CMK (cell line): ENCODE data around the gene SPRY4.
"Not testable (repeated sequence)": the region's sequence is repeated elsewhere in the genome, so short reads cannot be mapped to it uniquely, and the experiment has no call there.

Source experiments
- DNase-seq: peaks from one replicate; pipeline ENCODE4 v3.0.0-alpha.2; 2010; ENCODE audit warnings: low read depth

Gene SPRY4

DNA sequence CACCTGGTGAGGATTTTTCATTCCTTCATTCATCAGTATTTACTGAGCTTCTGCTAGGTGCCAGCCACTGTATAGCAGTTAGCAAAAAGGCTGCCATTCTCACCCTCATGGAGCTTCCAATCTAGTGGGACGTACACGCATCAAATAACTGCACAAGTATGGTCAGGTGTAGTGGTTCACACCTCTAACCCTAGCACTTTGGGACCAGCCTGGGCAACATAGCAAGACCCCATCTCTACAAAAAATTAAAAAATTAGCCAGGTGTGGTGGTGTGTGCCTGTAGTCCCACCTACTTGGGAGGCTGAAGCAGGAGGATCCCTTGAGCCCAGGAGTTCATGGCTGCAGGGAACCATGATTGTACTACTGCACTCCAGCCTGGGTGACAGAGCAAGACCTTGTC is 8.9 kb upstream of the SPRY4 start:
- not testable (repeated sequence) for DNase-seq

DNA sequence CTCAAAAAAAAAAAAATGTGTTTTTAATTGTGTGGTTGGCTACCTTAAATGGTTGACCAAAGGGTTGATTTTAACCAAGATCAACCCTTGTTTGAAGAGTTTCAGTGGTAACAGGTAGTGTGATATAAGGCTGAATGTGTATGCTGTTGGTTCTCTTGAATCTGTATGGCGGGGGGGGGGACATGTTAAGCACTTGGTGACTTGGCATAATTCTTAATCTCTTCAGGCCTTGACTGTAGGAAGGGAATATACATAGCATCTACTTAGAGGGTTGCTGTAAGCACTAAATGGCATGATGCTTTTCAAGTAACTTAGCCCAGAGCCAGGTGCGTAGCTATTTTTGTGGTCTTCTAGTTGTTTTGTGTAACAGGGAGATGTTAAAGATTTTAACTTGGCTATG is 5.6 kb upstream of the SPRY4 start:
- no peak for DNase-seq

DNA sequence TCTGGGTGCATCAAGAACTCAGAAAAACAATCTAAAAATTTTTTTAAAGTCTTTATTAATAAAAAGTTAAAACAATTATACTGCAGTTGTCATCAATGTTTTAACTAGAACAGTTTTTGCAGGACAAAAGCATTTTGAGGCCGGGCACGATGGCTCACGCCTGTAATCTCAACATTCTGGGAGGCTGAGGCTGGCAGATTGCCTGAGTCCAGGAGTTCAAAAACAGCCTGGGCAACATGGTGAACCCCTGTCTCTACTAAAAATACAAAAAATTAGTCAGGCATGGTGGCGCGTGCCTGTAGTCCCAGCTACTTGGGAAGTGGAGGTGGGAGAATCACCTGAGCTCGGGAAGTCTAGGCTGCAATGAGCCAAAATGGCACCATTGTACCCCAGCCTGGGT is 5.2 kb upstream of the SPRY4 start:
- DNase-seq: no peak

DNA sequence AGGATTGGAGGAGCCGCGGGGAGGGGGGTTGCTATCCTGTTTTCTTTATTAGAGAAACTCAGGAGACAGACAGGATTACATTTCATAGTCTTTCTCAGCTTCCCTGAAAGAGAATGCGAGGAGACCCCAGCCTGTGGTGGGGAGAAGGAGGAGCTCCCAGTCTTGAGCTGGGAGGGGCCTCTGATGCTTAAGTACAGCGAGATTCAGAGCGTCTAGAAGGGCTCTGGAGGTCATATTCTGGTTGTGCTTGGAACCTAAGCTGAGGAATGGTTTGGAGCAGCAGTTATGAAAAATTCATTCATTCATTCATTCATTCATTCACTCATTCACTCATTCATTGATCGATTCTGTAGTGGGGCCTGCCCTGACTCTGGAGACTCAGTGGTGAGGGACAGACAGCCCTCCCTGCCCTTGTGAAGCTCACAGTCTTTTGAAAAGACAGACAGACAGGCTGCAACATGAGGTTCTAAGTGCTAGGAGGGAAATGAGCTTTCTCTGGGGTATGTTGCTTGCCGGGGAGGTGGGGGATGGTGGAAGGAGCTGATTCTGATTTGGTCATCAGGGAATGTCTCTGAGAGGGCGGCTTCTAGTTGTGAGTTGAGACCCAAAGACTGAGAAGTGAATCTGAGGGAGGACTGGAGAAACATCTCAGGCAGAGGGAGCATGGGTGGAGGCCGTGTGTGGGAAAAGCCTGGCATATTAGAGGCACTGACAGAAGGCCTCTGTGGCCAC is 2.5 kb upstream of the SPRY4 start:
- DNase-seq: no peak

DNA sequence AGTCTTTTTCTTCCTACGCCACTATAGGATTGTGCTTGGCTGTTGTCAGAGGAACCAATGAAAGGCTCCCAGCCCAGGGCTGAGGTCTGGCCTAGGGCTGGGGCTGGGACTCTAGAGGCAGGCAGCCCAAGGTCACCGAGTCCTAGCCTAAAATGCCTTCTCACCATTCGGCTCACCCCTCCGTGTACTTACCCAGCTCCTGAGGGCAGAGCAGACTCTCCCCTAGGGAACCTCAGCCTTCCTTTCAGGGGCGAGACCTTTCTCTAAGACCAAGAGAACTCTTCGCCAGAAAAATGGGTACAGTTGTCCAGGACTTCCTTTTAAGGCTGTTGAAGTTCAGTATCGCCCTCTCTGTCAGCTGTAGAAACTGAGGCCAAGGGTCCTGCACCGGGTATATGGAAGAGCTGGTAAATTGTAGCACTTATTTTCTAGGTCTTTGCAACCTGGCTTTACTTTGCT is 1.7 kb upstream of the SPRY4 start:
- DNase-seq: no peak

DNA sequence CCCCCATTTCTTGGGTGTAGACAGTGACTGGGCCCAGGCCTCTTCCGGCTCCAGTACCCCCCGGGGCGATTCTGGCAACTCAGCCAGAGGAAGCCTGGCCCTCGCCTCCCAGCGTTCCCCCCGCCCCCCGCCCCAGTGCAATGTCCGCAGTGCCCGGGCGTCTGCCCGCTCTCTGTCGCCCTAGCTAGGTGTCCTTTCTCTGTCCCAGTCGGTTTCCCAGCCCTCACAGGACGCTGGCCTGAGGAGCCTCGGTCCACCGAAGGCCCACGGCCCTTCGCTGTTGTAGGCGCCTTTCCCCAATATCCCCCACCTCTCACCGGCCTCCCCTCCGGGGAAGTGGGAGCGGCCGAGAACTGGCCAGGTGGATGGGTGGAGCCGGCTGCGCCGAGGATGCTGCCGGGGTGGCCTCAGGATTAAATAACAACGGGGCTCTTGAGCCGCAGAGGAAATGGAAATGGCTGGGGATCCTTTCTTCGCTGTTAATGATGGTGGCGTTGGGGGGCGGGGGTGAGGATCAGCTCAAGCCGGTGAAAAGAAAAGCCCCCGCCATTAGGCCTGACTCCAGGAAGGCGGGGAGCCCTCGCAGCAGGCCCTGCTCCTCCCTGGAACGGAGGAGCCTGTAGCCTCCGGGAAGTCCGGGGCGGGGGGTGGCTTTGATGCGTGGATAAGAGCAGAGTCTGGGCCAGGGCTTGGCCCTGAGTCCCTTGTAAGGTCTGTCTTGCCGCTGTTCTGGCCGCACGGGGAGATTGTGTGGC is 1.1 kb upstream of the SPRY4 start:
- DNase-seq: no peak

DNA sequence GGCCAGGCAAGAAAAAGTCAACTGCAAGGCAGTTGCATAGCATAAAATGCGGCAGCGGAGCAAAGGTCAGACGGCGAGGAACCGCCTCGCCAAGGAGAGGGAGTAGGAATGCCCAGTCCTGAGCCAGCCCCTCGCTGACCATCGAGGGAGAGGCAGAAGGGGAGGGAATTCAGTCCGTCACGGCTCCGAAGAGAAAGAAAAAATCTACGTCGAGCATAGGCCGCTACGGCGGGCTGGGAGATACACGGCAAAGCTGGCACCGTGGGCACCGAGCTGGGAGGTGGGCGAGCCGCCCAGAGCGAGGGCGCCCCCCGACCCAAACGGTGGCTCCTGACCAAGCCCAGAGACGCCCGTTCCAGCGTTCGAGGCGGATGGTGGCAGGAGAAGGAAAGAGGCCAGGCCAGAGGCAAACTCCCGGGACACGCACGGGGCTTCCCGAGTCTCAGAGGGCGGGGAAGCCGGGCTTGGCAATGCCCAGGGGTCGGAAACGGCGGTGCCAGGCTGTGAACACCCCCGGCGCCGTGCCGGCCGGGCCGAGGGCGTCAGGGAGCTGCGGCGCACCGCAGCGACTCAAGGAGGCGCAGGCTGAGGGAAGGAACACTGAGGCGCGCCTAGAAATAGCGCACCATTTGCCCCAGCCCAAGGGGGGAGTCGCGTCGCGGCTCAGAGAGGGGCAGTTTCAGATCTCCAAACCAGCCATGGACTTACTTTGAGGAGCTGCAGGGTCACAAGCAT is 518 bp downstream of the SPRY4 start:
- no peak for DNase-seq

DNA sequence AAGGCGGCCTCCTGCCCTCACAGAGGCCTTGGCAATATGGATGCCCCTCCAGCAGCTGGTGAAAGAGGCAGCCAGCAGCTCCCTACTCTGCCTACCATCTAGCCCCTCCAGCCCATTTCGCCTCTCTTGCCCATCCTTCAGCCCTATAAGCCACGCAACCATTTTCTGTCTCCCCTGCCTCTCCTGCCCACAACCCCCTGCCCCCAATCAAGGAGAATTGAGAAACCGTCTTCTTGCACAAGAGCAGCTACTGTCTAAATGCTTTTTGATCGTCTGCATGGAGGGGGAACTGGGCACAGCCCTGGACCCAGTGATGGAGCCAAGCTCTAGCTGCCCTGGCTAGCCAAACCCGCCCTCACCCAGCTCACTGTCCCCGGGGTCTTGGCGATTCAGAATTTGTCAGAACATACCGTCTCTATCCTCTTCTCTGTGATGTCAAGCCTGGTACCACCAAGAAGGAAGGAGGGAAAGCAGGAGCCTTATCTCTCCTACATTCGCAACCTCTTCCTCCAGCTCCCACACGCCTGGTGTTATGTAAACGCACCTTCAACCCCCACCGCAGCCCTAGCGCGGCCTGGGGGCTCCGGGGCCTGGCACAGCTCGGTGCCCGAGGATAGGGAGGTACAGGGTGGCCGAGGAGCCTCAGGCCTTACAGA is 1.2 kb downstream of the SPRY4 start:
- DNase-seq: no peak

DNA sequence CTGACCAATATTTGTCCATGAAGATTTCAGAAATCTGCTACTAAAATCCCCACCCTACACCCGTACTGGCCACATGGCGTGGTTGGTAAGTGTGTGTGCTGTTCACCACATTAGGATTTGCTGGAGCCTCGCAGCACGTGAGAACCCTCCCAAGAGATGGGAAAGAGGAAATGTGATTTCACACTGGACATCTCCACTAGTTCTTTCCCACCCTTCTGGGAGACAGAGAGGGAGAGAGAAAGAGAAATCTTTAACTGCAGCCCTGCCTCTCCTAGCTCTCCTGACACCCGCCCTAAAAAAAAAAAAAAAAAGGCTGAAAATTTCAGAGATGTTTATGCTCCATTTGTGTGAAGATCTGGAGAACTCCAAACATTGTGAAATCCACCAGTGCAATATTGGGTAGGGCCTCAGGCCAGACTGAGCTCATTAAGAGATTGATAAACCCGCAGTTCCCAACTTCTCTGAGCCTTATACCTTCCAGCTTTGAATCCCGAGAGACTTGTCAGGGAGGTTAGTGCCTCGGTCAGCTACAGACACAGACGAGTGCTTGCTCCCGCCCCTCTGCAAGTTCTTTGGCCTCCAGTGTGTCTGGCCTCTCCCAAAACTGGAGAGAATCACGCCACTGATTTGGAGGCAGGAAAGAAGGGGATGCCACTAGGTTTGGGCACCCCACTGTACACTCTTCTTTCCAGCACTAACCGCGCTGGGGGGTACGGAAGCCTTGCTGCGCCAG is 1.9 kb downstream of the SPRY4 start:
- no peak for DNase-seq

DNA sequence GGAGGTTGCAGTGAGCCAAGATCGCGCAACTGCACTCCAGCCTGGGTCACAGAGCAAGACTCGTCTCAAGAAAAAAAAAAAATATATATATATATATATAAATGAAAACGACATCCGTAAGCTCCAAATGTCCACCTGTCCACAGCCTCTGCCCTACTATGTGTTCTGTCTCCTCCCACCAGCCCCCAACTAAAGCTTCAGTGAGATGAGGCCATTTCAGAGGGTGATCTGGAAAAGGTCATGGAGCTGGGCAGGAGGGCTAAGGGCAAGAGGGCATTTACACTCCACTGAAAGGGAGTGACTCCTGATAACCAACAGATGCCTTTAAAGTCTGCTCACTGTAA is 2.4 kb downstream of the SPRY4 start:
- no peak for DNase-seq

DNA sequence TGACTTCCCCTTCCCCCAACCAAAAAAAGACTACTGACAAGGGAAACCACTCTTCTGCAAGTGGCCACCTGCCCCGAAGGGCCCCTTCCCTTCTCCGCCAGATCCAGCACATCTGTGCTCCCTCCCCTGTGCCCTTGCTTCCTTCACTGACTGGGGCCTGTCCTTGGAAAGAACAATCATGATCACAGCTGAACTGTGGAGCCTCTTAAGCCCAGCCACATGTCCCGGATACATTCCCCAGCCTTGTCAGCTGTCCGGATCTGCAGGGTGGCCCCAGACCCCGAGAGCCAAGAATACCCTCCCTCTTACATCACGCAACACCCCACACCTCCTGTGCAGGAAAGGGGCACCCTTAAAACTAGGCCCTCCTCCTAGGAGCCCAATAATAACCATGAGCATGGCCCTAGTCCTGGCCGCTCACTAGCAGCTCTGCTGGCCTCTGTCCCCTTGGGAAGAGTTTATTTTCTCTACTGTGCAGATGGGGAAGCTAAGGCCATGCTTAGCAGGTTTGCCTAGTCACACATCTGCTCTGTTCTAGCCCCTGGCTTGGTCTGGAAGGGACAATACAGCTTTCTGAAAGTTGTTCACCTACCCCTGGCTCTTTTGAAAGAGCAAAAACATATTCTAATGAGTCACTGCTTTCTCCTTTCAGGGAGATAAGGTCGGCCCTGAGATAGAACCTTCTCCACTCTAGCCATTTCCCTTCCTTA is 3.8 kb downstream of the SPRY4 start:
- DNase-seq: no peak

DNA sequence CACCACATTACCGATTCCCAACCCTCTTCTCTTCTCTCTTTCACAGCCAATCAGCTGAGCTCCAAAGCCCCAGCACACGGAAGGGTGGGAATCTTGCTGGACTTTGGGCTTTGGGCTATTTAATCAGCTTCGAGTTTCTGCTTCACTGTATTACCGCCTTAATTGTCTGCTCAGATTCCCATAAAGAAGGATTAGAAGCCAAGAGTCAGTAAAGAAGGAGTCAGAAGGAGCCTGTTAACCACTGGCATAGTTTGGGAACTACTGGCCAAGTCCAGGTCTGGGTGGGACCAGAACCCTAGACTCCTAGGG is 4.4 kb downstream of the SPRY4 start:
- DNase-seq: no peak

DNA sequence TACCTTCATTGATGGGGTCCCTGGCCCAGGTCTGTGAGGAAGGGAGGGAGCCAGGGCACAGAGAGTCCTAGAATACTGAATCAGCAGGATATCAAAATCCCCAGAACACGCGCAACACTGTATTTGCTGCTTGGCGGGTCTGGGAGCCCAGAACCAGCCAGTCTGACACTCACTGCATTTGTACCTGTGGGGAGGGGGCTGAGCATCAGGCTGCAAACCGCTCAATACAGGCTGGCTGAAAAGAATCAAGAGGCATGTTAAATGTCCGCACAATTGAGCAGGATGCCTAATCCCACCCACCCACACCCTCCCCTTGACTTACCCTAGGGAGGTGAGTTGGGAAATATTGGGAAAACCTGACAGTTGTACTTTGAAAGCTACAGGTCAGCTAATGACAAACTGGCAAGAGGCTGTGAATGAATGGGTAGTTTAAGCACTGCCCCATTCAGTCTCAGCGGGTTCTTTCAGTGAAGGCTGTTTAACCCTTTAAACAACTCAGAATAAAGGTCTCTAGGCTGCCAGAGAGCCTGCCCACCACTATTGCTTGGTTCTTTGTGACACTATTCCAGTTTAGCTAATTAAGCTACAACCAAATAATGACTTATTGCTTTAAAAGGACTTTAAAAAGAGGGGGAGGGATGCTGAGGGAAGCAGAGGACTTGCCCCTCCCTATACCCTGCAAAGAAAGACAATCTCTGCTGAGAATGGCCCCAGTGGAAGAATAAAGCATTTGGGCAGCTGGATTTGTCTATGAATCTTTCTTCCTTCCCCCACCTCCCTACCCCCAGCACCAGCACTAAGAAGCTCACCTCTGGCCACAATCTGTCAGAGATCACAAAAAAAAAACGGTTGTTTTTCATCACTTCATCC is 5.0 kb downstream of the SPRY4 start:
- DNase-seq: no peak

DNA sequence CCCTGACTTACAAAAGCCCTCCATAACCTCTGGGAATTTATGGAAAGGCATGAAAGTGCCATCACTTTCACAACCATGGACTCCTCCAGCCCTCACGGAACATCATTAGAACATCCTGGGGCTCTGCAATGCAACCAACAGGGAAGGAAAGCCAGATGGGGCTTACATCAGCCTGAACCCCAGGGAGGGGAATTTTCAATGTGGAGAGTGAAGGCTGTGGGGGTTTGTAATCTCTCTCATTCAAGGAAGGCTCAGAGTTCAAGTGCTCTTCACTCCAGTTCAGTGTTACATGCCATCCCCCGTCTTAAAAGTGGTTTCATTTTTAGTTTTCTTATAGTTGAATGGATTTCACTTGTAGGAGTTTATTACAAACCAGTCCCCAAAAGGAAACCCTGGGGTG is 5.7 kb downstream of the SPRY4 start:
- DNase-seq: no peak

DNA sequence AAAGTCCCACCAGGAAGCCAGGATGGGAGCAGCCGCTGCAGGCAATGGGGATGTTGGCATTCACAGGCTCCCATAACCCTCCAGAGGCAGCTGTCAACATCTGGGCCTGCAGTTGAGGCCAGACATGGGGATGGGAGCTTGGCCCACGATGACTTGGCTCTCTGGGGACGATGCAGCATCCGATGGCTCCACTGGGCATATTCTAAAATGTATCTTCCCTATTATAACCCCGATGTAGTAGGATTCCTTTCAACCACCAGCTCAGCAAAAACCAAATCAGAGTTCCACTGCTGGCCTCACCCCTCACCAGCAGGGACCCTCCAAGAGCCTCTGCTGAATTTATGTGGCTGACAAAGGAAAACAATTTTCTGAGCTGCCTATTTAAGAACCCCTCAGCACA is 7.1 kb downstream of the SPRY4 start:
- no peak for DNase-seq

DNA sequence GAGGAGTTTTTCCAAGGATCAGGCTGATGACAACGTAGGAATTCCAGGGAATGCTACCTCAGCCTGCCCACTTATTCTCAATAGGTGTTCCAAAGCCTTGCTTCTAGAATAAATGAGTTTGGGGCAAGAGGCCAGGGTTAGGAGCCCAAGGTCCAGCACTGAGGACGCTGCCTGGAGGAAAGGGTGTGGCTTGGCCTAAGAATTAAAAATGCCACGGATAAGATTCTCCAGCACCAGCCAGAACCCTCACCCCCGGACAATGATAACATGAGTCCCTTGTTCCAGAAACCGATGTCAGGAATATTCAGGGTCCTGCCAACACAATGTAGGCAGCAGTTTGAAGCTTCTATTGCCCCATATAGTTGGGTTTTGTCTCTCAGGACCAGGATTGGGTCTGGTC is 7.6 kb downstream of the SPRY4 start:
- DNase-seq: no peak

DNA sequence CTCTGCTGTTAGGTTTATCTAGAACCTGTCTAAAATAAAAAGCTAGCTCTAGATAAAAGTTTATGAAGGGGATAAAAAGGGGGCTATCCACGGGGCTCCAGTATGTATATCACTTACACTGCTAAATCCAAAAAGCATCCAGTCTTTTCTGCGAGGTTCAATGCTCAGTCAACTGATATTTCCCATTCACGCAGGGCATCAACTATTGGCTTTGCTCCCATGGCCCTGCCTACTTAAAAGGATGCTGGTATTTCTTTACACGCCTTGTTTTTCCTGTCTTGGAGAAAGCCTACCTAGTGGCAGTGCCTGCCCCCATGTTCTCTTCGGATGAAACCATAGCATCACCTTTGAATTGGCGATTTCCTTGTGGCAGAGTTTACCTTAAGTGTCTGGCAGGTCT is 8.1 kb downstream of the SPRY4 start:
- no peak for DNase-seq

DNA sequence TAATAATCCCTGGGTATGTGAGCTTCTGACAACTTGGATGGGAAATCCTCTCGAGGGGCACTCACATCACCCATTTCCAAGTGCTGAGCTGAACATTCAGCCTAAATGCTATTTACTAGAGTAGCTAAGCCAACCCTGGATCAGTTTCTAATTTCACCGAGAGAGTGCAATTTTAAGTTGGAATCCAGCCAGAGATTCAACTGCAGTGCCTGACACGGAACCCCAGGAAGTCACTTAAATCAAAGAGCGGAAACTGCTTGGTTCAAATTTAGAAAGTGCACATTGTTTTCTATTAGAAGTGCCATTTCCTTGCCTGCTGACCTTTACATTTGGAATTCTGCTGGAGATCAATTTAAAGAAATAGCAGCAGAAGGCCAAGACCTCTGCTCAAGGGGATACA is 8.8 kb downstream of the SPRY4 start:
- no peak for DNase-seq

DNA sequence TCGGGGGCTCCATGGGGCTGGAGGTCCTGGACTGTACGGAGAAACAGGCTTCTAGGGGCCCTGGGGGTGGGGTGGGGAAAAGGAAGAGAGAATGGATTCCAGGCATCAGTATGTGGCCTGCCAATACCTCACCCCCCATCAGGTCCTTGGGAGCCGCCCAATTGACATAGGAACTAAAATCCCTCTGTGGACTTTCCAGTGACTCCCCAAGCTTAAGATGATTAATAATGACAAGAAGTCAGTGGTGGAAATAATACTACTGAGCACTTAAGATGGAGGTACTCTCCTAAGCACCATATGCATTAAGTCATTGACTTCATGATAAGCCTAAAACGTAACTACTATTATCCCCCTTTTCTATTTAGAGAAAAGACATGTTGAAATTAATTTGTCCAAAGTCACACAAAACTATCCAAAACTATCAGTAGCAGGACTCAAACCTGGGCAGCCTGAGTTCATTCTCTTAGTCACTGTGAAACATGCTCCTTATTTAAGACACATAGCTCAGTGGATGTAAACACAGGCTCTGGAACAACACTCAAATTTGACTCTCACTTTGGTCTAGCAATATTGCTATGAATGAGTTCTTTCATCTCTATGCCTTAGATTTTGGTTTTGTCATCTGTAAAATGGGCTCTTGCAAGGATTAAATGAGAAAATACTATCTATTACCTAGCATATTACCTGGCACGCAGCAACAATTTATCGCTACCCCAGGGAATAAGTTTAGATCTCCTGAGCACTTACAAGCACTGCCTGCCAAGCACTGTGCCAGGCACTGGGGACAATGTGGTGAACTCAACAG is 9.5 kb downstream of the SPRY4 start:
- DNase-seq: no peak

DNA sequence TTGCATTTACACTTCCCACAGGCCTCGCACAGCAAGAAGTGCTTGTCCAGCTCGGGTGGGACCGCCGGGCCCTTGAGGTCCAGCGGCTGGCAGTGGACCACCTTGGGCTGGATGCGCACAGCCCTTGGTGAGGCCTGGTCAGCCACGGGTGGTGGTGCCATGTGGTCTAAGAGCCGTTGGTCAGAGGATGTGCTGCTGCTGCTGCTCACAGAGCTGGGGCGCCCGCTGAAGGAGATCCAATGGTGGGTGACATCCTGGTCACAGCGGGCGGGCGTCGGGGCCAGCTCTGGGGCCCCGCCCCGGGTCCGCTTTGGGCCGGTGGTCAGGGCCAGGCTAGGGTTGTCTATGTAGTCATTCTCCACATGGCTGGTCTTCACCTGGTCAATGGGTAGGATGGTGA is 10.2 kb downstream of the SPRY4 start:
- no peak for DNase-seq
